PC-9 (cell line): ENCODE data around the gene PODXL.
"Not testable (repeated sequence)": the region's sequence is repeated elsewhere in the genome, so short reads cannot be mapped to it uniquely, and the experiment has no call there.

ENCODE experiments used
- CTCF ChIP-seq: fragments of 200-600 bp; sonication (generic); conservative IDR thresholded peaks from 2 replicates; pipeline ENCODE4 v1.6.1; 2017; ENCODE audit warnings: mixed run types, antibody characterized with exemption, mild to moderate bottlenecking, moderate library complexity
- EZH2 ChIP-seq: fragments of 200-600 bp; sonication (generic); IDR thresholded peaks from 2 replicates; pipeline ENCODE4 v1.8.0; 2017; ENCODE audit warnings: antibody characterized with exemption, low read depth

DNA sequence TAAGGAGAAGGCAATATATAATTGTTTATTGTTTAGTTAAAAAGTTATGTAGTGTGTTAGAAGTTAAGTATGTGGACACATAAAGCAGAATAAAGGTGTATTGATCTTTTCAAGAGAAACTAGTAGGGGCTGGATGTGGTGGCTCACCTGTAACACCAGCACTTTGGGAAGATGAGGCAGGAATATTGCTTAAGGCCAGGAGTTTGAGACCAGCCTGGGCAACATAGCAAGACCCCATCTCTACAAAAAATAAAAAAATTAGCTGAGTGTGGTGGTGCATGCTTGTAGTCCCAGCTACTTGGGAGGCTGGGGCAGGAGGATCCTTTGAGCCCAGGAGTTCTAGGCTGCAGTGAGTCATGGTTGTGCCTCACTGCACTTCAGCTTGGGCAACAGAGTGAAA is 93.7 kb downstream of the PODXL start:
- not testable (repeated sequence) for TF ChIP-seq CTCF, EZH2
